ENCODE measurements around the gene PNLIPRP2.

The PNLIPRP2 gene

DNA sequence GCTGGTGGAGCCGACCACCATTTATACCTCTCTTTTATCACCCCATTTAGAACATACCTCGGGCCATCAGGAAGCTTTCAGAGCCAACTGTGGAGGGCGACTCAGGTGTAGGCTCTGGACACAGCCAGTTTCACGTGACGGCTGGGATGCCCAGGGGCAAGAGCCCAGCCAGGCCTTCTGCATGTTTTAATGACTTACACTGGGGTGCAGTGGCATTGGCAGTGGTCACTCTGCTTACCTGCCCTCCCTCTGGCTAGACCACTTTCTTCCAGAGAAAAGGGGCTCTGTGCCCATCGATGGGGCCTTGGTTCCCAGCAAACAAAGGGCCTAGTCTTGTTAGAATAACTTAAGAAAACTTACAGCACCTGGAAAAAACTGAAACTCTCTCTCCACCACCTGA, 50.0 kb downstream of the PNLIPRP2 start:
- Histone ChIP-seq H3K27ac (replicated peaks) (no peak overlapping the region), H3K4me3 (replicated peaks; ENCODE audit: insufficient read depth, low read length) (no peak overlapping the region), H3K27me3 (ENCODE audit: insufficient read depth, poor library complexity, severe bottlenecking) (no peaks in the 10 kb centered on the region)
- DNase-seq (ENCODE audit: low read depth in 1 of 2, low spot score in 1 of 2), result no peak
- no peak for TF ChIP-seq GABPA (IDR thresholded peaks at IDR 0.05; ENCODE audit: low read depth)
- TF ChIP-seq, protein P1, sequence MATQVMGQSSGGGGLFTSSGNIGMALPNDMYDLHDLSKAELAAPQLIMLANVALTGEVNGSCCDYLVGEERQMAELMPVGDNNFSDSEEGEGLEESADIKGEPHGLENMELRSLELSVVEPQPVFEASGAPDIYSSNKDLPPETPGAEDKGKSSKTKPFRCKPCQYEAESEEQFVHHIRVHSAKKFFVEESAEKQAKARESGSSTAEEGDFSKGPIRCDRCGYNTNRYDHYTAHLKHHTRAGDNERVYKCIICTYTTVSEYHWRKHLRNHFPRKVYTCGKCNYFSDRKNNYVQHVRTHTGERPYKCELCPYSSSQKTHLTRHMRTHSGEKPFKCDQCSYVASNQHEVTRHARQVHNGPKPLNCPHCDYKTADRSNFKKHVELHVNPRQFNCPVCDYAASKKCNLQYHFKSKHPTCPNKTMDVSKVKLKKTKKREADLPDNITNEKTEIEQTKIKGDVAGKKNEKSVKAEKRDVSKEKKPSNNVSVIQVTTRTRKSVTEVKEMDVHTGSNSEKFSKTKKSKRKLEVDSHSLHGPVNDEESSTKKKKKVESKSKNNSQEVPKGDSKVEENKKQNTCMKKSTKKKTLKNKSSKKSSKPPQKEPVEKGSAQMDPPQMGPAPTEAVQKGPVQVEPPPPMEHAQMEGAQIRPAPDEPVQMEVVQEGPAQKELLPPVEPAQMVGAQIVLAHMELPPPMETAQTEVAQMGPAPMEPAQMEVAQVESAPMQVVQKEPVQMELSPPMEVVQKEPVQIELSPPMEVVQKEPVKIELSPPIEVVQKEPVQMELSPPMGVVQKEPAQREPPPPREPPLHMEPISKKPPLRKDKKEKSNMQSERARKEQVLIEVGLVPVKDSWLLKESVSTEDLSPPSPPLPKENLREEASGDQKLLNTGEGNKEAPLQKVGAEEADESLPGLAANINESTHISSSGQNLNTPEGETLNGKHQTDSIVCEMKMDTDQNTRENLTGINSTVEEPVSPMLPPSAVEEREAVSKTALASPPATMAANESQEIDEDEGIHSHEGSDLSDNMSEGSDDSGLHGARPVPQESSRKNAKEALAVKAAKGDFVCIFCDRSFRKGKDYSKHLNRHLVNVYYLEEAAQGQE (IDR thresholded peaks at IDR 0.05; ENCODE audit: insufficient replicate concordance, low read depth), result no peak
- no peak for TF ChIP-seq POLR2AphosphoS5 (IDR thresholded peaks at IDR 0.05; ENCODE audit: low read depth)
- TF ChIP-seq SPI1 (IDR thresholded peaks at IDR 0.05; ENCODE audit: borderline replicate concordance, low read depth), result no peak
- TF ChIP-seq, protein P2, sequence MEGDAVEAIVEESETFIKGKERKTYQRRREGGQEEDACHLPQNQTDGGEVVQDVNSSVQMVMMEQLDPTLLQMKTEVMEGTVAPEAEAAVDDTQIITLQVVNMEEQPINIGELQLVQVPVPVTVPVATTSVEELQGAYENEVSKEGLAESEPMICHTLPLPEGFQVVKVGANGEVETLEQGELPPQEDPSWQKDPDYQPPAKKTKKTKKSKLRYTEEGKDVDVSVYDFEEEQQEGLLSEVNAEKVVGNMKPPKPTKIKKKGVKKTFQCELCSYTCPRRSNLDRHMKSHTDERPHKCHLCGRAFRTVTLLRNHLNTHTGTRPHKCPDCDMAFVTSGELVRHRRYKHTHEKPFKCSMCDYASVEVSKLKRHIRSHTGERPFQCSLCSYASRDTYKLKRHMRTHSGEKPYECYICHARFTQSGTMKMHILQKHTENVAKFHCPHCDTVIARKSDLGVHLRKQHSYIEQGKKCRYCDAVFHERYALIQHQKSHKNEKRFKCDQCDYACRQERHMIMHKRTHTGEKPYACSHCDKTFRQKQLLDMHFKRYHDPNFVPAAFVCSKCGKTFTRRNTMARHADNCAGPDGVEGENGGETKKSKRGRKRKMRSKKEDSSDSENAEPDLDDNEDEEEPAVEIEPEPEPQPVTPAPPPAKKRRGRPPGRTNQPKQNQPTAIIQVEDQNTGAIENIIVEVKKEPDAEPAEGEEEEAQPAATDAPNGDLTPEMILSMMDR (IDR thresholded peaks at IDR 0.05; ENCODE audit: insufficient read depth, low read length), result no peak

DNA sequence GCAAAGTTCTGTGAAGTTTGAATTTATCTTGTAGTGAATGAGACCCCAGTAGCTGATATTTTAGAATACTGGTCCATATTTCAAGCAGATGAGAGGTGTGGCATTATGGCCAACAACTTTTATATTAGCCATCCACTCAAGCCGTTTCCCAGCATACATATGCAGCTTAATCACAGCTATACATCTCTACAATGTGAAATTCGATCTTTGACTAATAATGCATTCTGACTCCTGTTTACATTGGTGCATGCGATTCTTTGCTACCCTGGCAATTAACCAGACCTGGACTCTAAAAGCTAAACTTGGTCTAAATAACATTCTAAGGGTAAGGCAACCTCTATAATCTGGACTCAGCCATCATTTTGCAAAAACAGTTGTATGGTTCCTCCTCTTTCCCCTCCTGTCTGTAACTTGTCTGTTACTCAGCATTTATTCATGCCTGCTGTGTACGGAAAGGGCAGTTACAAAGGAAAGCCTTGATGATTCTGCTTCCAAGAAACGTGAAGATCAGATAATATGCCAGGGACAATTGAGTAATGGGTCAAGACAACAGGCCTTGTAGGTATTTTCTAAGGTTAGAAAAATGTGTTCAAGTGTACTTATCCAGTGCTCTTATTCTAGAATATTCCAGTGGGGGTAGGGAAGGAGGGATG, 50.6 kb downstream of the PNLIPRP2 start:
- no peak for TF ChIP-seq GABPA (IDR thresholded peaks at IDR 0.05; ENCODE audit: low read depth)
- TF ChIP-seq, protein P2 (IDR thresholded peaks at IDR 0.05; ENCODE audit: insufficient read depth, low read length), result no peak
- no peak for TF ChIP-seq SPI1 (IDR thresholded peaks at IDR 0.05; ENCODE audit: borderline replicate concordance, low read depth)
- TF ChIP-seq POLR2AphosphoS5 (IDR thresholded peaks at IDR 0.05; ENCODE audit: low read depth), result no peak
- TF ChIP-seq, protein P1 (IDR thresholded peaks at IDR 0.05; ENCODE audit: insufficient replicate concordance, low read depth), result no peak
- Histone ChIP-seq H3K4me3 (replicated peaks; ENCODE audit: insufficient read depth, low read length) (no peak overlapping the region), H3K27ac (replicated peaks) (no peak overlapping the region), H3K27me3 (ENCODE audit: insufficient read depth, poor library complexity, severe bottlenecking) (no peaks in the 10 kb centered on the region)
- DNase-seq (ENCODE audit: low read depth in 1 of 2, low spot score in 1 of 2), result no peak

DNA sequence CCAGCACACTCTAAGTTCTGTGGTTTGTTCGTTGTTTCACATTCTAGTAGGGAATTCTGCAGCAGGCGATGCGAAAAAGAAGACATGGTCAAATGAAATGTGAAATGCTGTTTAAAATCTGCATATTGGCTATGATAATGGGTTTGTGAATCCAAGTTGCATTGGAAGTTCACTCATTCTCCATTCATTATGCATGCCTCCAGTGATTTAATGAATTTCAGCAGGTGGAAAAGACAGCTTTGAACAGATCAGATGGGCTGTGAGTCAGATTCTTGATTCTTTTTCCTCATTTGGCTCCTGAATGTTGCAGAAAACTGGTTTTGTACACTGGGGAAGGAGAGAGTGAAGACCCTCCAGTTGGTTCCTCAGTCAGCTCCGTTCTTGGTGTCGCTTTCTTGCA, 52.1 kb downstream of the PNLIPRP2 start:
- no peaks in the 10 kb centered on the region for H3K27me3 ChIP-seq (ENCODE audit: insufficient read depth, poor library complexity, severe bottlenecking)
- DNase-seq (ENCODE audit: low read depth in 1 of 2, low spot score in 1 of 2), result no peak
- TF ChIP-seq, protein P2 (IDR thresholded peaks at IDR 0.05; ENCODE audit: insufficient read depth, low read length), result no peak
- no peak for TF ChIP-seq GABPA (IDR thresholded peaks at IDR 0.05; ENCODE audit: low read depth)
- no peak overlapping the region for H3K4me3 ChIP-seq (replicated peaks; ENCODE audit: insufficient read depth, low read length)
- no peak overlapping the region for H3K27ac ChIP-seq (replicated peaks)

DNA sequence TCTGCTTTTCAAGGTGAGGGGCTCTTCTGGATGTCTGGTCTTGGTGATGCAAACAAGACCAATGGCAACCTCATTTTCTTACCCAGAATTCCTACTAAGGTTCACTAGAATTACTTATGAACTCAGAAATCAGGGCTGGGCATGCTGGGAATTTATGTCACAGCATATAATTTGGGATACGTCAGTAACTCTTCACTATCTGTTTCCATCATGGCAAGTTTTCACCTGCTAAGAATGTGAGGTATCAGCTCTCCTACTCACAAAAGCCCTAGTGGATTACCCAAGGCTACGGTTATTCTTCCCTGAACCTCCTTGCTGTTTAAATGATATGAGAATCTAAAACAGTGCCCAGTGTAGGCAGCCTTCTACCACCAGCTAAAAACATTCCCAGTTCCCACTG, 53.1 kb downstream of the PNLIPRP2 start:
- no peak overlapping the region for H3K27ac ChIP-seq (replicated peaks)
- no peaks in the 10 kb centered on the region for H3K27me3 ChIP-seq (ENCODE audit: insufficient read depth, poor library complexity, severe bottlenecking)
- DNase-seq (ENCODE audit: low read depth in 1 of 2, low spot score in 1 of 2), result no peak
- TF ChIP-seq POLR2AphosphoS5 (IDR thresholded peaks at IDR 0.05; ENCODE audit: low read depth) (no peak), SPI1 (IDR thresholded peaks at IDR 0.05; ENCODE audit: borderline replicate concordance, low read depth) (no peak), GABPA (IDR thresholded peaks at IDR 0.05; ENCODE audit: low read depth) (no peak)
- TF ChIP-seq, protein P1 (IDR thresholded peaks at IDR 0.05; ENCODE audit: insufficient replicate concordance, low read depth), result no peak
- TF ChIP-seq, protein P2 (IDR thresholded peaks at IDR 0.05; ENCODE audit: insufficient read depth, low read length), result no peak
- no peak overlapping the region for H3K4me3 ChIP-seq (replicated peaks; ENCODE audit: insufficient read depth, low read length)

Data from HL-60 (cell line).